Esophagus muscularis mucosa (tissue), 4 donors: Measurements from ENCODE around the gene PGP. TPM values are rescaled to one million over a fixed set of nuclear protein-coding genes. Genes with fewer than 3 reads are reported as not detected.
"Not testable (repeated sequence)": the region's sequence is repeated elsewhere in the genome, so short reads cannot be mapped to it uniquely, and the experiment has no call there.

ENCODE experiments used
- DNase-seq: peaks from one replicate; pipeline ENCODE4 v3.0.0-alpha.2; 2017; ENCODE audit errors: extremely low spot score
- H3K27ac ChIP-seq, 4 donors: fragments of 200-600 bp; sonication (generic); replicated peaks in 1 of 4; 1 replicate in 3 of 4; 2 replicates in 1 of 4; pipeline ENCODE4 v1.5.1; 2016 to 2019; ENCODE audit warnings: mild to moderate bottlenecking in 1 of 4
- H3K27me3 ChIP-seq, 4 donors: fragments of 200-600 bp; sonication (generic); one replicate each; pipeline versions ENCODE4 v1.5.1 to v1.6.0; 2016 to 2019
- H3K36me3 ChIP-seq, 4 donors: fragments of 200-600 bp; sonication (generic); one replicate each; pipeline ENCODE4 v1.5.1; 2016 to 2019
- H3K4me1 ChIP-seq, 4 donors: fragments of 200-600 bp; sonication (generic); one replicate each; pipeline ENCODE4 v1.5.1; 2016 to 2019
- H3K4me3 ChIP-seq, 4 donors: fragments of 200-600 bp; sonication (generic); 1 replicate in 2 of 4; 2 replicates in 2 of 4; pipeline ENCODE4 v1.5.1; 2016 to 2019; ENCODE audit warnings: mild to moderate bottlenecking in 4 of 4, moderate library complexity in 1 of 4
- H3K9me3 ChIP-seq, 4 donors: fragments of 200-600 bp; sonication (generic); 1 replicate in 3 of 4; 2 replicates in 1 of 4; pipeline ENCODE4 v1.5.1; 2016 to 2019
- CTCF ChIP-seq, 3 experiments: fragments of 200-600 bp in 2 of 3; fragments of 450-650 bp in 1 of 3; sonication (generic) in 2 of 3; IDR thresholded peaks; one replicate each; pipeline ENCODE4 v1.5.1; 2017 to 2019; ENCODE audit warnings: antibody characterized with exemption in 3 of 3, mild to moderate bottlenecking in 2 of 3, moderate library complexity in 1 of 3
- EP300 ChIP-seq: sonication (generic); formaldehyde crosslinking; IDR thresholded peaks from one replicate; pipeline ENCODE4 v1.6.1; 2017; ENCODE audit warnings: antibody characterized with exemption
- POLR2A ChIP-seq: fragments of 450-650 bp; IDR thresholded peaks from one replicate; pipeline ENCODE4 v1.6.1; 2017; ENCODE audit warnings: antibody characterized with exemption, moderate library complexity, mild to moderate bottlenecking, low read depth
- POLR2AphosphoS5 ChIP-seq, 2 donors: sonication (generic); formaldehyde crosslinking; IDR thresholded peaks; one replicate each; pipeline ENCODE4 v1.6.1; 2017; ENCODE audit warnings: antibody characterized with exemption in 2 of 2
- WGBS: methylation state at CpG from one replicate; pipeline ENCODE4 v1.1.5; 2018; 5-methylcytosine and 5-hydroxymethylcytosine counted together
- intact Hi-C: fragments of 100-400 bp; cut with DNase I; formaldehyde crosslinking; loops from one replicate; pipeline ENCODE4 v1.15.1; 2023
- total RNA-seq, 4 donors: library from RNA; depleted of rRNA; stranded (reverse); fragments of >200 nt; gene quantifications; one replicate each; pipeline versions ENCODE4 v1.1.0 to v1.2.1, GENCODE V29; 2016

PGP gene
- total RNA-seq, 4 donors from 2014 or later, result 8.9 to 20.0 (median 13.7) TPM

- Histone ChIP-seq H3K27ac (no peak overlapping the region), H3K4me1 (peaks cover under 1 to 9% (median 5%) of the 10 kb centered on the region in 4 donors), H3K36me3 (peaks cover 42 to 79% (median 76%) of the 10 kb centered on the region in 4 donors), H3K27me3 (peaks cover 0 to 1% (median 0%) of the 10 kb centered on the region in 4 donors), H3K9me3 (no peaks in the 10 kb centered on the region), H3K4me3 (no peak overlapping the region)
- DNase-seq, result no peak
- no peak for TF ChIP-seq CTCF (IDR thresholded peaks at IDR 0.05)
- TF ChIP-seq POLR2A, result no peak
- TF ChIP-seq POLR2AphosphoS5 (IDR thresholded peaks at IDR 0.05), result no peak
- TF ChIP-seq EP300, result no peak
- intact Hi-C loops, result no loop called here
- 100% methylated on average over 5 of the region's 19 CpGs for WGBS
Measured at GRCh38 chr16:2243031-2243528, 28.4 kb upstream of the PGP start.

GRCh38 chr16:2242598-2242997 is 28.0 kb upstream of the PGP start:
- WGBS, result 74% methylated on average over 6 of the region's 11 CpGs
- no peak overlapping the region for H3K4me3 ChIP-seq
- peaks cover 0 to 6% (median 1%) of the 10 kb centered on the region in 4 donors for H3K27me3 ChIP-seq
- TF ChIP-seq POLR2AphosphoS5 (IDR thresholded peaks at IDR 0.05) (no peak), CTCF (IDR thresholded peaks at IDR 0.05) (no peak), EP300 (no peak), POLR2A (no peak)
- DNase-seq, result no peak
- no peak overlapping the region for H3K27ac ChIP-seq
- peaks cover 42 to 79% (median 76%) of the 10 kb centered on the region in 4 donors for H3K36me3 ChIP-seq
- no peaks in the 10 kb centered on the region for H3K9me3 ChIP-seq
- intact Hi-C loops, result no loop called here
- peaks cover 5 to 14% (median 10%) of the 10 kb centered on the region in 4 donors for H3K4me1 ChIP-seq

- H3K9me3 ChIP-seq, DNase-seq, H3K4me3 ChIP-seq, intact Hi-C loops, H3K27ac ChIP-seq: not testable (repeated sequence)
- Histone ChIP-seq H3K27me3 (peaks cover 9 to 29% (median 14%) of the 10 kb centered on the region in 4 donors), H3K4me1 (peaks cover 21 to 34% (median 30%) of the 10 kb centered on the region in 4 donors), H3K36me3 (peaks cover 37 to 68% (median 64%) of the 10 kb centered on the region in 4 donors)
- WGBS, result 76% methylated on average over 9 of the region's 9 CpGs
Measured at GRCh38 chr16:2240331-2240730, 25.7 kb upstream of the PGP start.

GRCh38 chr16:2238838-2239675 is 24.4 kb upstream of the PGP start:
- H3K27me3 ChIP-seq, result peaks cover 9 to 42% (median 16%) of the 10 kb centered on the region in 4 donors
- DNase-seq, result no peak
- peak overlapping the region in 1 of 4 donors; percentile 34 for H3K27ac ChIP-seq
- no peaks in the 10 kb centered on the region for H3K9me3 ChIP-seq
- 88% methylated on average over 8 of the region's 15 CpGs for WGBS
- intact Hi-C loops, result no loop called here
- H3K4me3 ChIP-seq, result no peak overlapping the region
- peaks cover 37 to 68% (median 64%) of the 10 kb centered on the region in 4 donors for H3K36me3 ChIP-seq
- peaks cover 21 to 34% (median 30%) of the 10 kb centered on the region in 4 donors for H3K4me1 ChIP-seq
- TF ChIP-seq POLR2AphosphoS5 (IDR thresholded peaks at IDR 0.05) (no peak), CTCF (IDR thresholded peaks at IDR 0.05) (no peak), EP300 (no peak)

GRCh38 chr16:2238150-2238837 is 23.7 kb upstream of the PGP start:
- Histone ChIP-seq H3K27me3 (peaks cover 9 to 49% (median 17%) of the 10 kb centered on the region in 4 donors), H3K27ac (no peak overlapping the region), H3K4me3 (no peak overlapping the region), H3K36me3 (peaks cover 40 to 68% (median 64%) of the 10 kb centered on the region in 4 donors), H3K4me1 (peaks cover 21 to 34% (median 30%) of the 10 kb centered on the region in 4 donors), H3K9me3 (no peaks in the 10 kb centered on the region)
- intact Hi-C loops, result no loop called here
- 43% methylated on average over 9 of the region's 18 CpGs for WGBS
- no peak for DNase-seq
- no peak for TF ChIP-seq POLR2A
- no peak for TF ChIP-seq POLR2AphosphoS5 (IDR thresholded peaks at IDR 0.05)
- TF ChIP-seq EP300, result no peak
- no peak for TF ChIP-seq CTCF (IDR thresholded peaks at IDR 0.05)
